ENCODE measurements around the gene MTMR2. TPM values are rescaled to one million over a fixed set of nuclear protein-coding genes. Genes with fewer than 3 reads are reported as not detected.
"Not testable (repeated sequence)": the region's sequence is repeated elsewhere in the genome, so short reads cannot be mapped to it uniquely, and the experiment has no call there.

Gene MTMR2
- total RNA-seq, 3 donors from 2014 or later (not counting 1 experiment from before 2014, with no cell fraction given): 21.7 to 22.5 (median 21.8) TPM

GRCh38 chr11:95867105-95867504 is 56.8 kb downstream of the MTMR2 start:
- TF ChIP-seq, protein P1, sequence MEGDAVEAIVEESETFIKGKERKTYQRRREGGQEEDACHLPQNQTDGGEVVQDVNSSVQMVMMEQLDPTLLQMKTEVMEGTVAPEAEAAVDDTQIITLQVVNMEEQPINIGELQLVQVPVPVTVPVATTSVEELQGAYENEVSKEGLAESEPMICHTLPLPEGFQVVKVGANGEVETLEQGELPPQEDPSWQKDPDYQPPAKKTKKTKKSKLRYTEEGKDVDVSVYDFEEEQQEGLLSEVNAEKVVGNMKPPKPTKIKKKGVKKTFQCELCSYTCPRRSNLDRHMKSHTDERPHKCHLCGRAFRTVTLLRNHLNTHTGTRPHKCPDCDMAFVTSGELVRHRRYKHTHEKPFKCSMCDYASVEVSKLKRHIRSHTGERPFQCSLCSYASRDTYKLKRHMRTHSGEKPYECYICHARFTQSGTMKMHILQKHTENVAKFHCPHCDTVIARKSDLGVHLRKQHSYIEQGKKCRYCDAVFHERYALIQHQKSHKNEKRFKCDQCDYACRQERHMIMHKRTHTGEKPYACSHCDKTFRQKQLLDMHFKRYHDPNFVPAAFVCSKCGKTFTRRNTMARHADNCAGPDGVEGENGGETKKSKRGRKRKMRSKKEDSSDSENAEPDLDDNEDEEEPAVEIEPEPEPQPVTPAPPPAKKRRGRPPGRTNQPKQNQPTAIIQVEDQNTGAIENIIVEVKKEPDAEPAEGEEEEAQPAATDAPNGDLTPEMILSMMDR (IDR thresholded peaks at IDR 0.05): no peak
- no peak for ATAC-seq
- Histone ChIP-seq H3K9me3 (ENCODE audit: control insufficient read depth, insufficient read depth, low read length) (no peaks in the 10 kb centered on the region), H3K4me3 (ENCODE audit: low read length) (no peak overlapping the region), H3K36me3 (ENCODE audit: control insufficient read depth, insufficient read depth, low read length) (peaks cover 12% of the 10 kb centered on the region), H3K27ac (ENCODE audit: low read length) (no peak overlapping the region), H3K4me1 (ENCODE audit: control insufficient read depth, insufficient read depth, low read length) (no peaks in the 10 kb centered on the region), H3K27me3 (ENCODE audit: control insufficient read depth, insufficient read depth, low read length) (no peaks in the 10 kb centered on the region)
- Mint-ChIP-seq H3K4me1 (peaks cover 5 to 6% of the 10 kb centered on the region in 2 donors), H3K27me3 (ENCODE audit: low read depth in 2 of 2) (no peaks in the 10 kb centered on the region), H3K4me3 (no peak overlapping the region), H3K27ac (no peak overlapping the region), H3K9me3 (no peaks in the 10 kb centered on the region), H3K36me3 (no peaks in the 10 kb centered on the region)
- no peak for DNase-seq
- intact Hi-C loops (cut with micrococcal nuclease): no loop called here
- WGBS (ENCODE audit: insufficient coverage): 69% methylated on average over 5 of the region's 6 CpGs

DNA sequence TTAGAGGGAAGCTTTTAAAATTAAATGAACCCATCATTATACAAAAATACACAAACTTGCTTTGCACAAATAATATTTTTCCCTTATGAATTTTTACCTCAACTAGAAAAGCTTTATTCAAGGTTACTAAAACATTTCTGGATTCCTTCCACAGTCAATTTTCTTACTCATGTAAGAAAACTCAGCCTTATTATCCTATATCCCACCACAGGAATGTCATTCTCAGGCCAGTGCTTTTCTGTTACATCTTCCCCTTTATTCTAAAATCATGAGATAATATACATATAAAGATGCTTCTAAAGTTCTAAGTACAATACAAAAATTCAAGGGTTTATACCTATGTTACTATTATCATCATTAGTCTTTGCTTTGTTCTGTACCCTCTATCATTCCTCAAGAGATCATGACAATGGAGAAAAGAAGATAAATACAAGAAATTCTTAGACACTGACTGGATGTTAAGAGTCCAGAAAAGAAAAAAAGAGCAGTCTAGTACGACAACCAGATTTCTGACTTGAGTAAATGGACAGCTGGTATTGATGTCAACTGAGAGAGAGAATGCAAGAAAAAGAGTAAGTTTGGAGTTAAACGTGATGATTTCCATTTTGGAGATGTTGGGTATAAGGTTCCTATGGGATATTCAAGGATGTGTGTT is 60.3 kb downstream of the MTMR2 start:
- 96% methylated on average over 2 of the region's 2 CpGs for WGBS (ENCODE audit: insufficient coverage)
- Mint-ChIP-seq H3K27ac (no peak overlapping the region), H3K4me1 (peaks cover 6 to 10% of the 10 kb centered on the region in 2 donors), H3K36me3 (no peaks in the 10 kb centered on the region), H3K4me3 (no peak overlapping the region), H3K9me3 (no peaks in the 10 kb centered on the region), H3K27me3 (ENCODE audit: low read depth in 2 of 2) (no peaks in the 10 kb centered on the region)
- DNase-seq (no peak), ATAC-seq (no peak)
- intact Hi-C loops (cut with micrococcal nuclease): no loop called here
- H3K4me3 ChIP-seq (ENCODE audit: low read length): no peak overlapping the region
- no peaks in the 10 kb centered on the region for H3K9me3 ChIP-seq (ENCODE audit: control insufficient read depth, insufficient read depth, low read length)
- H3K27me3 ChIP-seq (ENCODE audit: control insufficient read depth, insufficient read depth, low read length): no peaks in the 10 kb centered on the region
- H3K36me3 ChIP-seq (ENCODE audit: control insufficient read depth, insufficient read depth, low read length): peaks cover 16% of the 10 kb centered on the region
- TF ChIP-seq, protein P1 (IDR thresholded peaks at IDR 0.05): no peak
- H3K27ac ChIP-seq (ENCODE audit: low read length): no peak overlapping the region
- H3K4me1 ChIP-seq (ENCODE audit: control insufficient read depth, insufficient read depth, low read length): no peaks in the 10 kb centered on the region

DNA sequence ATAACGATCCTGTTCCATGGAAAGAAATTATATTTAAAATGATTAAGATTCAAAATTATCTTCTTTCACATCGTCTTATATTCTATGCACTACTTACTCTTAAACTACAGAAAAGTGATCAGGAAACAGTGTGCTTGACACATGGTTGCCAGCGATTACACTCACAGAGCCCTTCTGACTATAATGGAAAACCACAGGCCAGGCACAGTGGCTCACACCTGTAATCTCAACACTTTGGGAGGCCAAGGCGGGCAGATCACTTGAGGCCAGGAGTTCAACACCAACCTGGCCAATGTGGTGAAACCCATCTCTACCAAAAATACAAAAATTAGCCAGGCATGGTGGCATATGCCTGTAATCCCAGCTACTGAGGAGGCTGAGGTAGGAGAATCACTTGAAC is 63.9 kb downstream of the MTMR2 start:
- peaks cover 32% of the 10 kb centered on the region for H3K36me3 ChIP-seq (ENCODE audit: control insufficient read depth, insufficient read depth, low read length)
- H3K27ac ChIP-seq (ENCODE audit: low read length); H3K4me1 Mint-ChIP-seq; H3K9me3 Mint-ChIP-seq; H3K27me3 Mint-ChIP-seq (ENCODE audit: low read depth in 2 of 2); H3K4me3 ChIP-seq (ENCODE audit: low read length); ATAC-seq; H3K27me3 ChIP-seq (ENCODE audit: control insufficient read depth, insufficient read depth, low read length); intact Hi-C loops (cut with micrococcal nuclease); H3K4me3 Mint-ChIP-seq; H3K4me1 ChIP-seq (ENCODE audit: control insufficient read depth, insufficient read depth, low read length); H3K9me3 ChIP-seq (ENCODE audit: control insufficient read depth, insufficient read depth, low read length); DNase-seq: not testable (repeated sequence)
- H3K36me3 Mint-ChIP-seq: peaks cover 11% of the 10 kb centered on the region
- WGBS (ENCODE audit: insufficient coverage): 55% methylated on average over 3 of the region's 4 CpGs
- H3K27ac Mint-ChIP-seq: peak overlapping the region in 1 of 2 donors; percentile 44

- ATAC-seq; H3K27me3 Mint-ChIP-seq (ENCODE audit: low read depth in 2 of 2); H3K4me1 Mint-ChIP-seq; H3K4me3 Mint-ChIP-seq; H3K9me3 Mint-ChIP-seq; DNase-seq; H3K9me3 ChIP-seq (ENCODE audit: control insufficient read depth, insufficient read depth, low read length); H3K27me3 ChIP-seq (ENCODE audit: control insufficient read depth, insufficient read depth, low read length); H3K27ac Mint-ChIP-seq; H3K27ac ChIP-seq (ENCODE audit: low read length); intact Hi-C loops (cut with micrococcal nuclease); H3K4me1 ChIP-seq (ENCODE audit: control insufficient read depth, insufficient read depth, low read length); H3K4me3 ChIP-seq (ENCODE audit: low read length): not testable (repeated sequence)
- peaks cover 34% of the 10 kb centered on the region for H3K36me3 ChIP-seq (ENCODE audit: control insufficient read depth, insufficient read depth, low read length)
- 98% methylated on average over 4 of the region's 5 CpGs for WGBS (ENCODE audit: insufficient coverage)
- peaks cover 11% of the 10 kb centered on the region for H3K36me3 Mint-ChIP-seq
These were observed 69.5 kb downstream of the MTMR2 start for GRCh38 chr11:95854362-95854761.

Data from natural killer cell (primary cell).